PC-9 (cell line): Measurements from ENCODE around the gene SCG5. TPM values are rescaled to one million over a fixed set of nuclear protein-coding genes. Genes with fewer than 3 reads are reported as not detected.

Experiments
- BruUV-seq: library from RNA; stranded (reverse); fragments of 400-500 nt; replicated peaks from 2 replicates; lab custom pipeline; 2021; lab: Mats Ljungman, UMichigan
- CTCF ChIA-PET: fragments of 300-600 bp; sonication (Branson Sonifier 250); formaldehyde crosslinking; loops from one replicate; lab custom pipeline; 2022; ENCODE audit warnings: antibody characterized with exemption; lab: Charles Lee
- POLR2A ChIA-PET: fragments of 300-600 bp; sonication (Branson Sonifier 250); formaldehyde crosslinking; loops from one replicate; lab custom pipeline; 2022; ENCODE audit warnings: antibody characterized with exemption; ENCODE audit not compliant: unreplicated experiment; lab: Charles Lee
- DNase-seq, 2 experiments: peaks; one replicate each; pipeline versions ENCODE4 v3.0.0 to v3.0.0-alpha.2; 2015 to 2022; ENCODE audit warnings: mixed read lengths in 1 of 2
- H2AFZ ChIP-seq: fragments of 200-600 bp; sonication (generic); 2 replicates; pipeline ENCODE4 v1.8.1; 2017; ENCODE audit warnings: antibody characterized with exemption
- H3F3A ChIP-seq: fragments of 200-600 bp; sonication (generic); 2 replicates; pipeline ENCODE4 v1.8.1; 2017; ENCODE audit warnings: antibody characterized with exemption, mild to moderate bottlenecking, low read depth; ENCODE audit not compliant: insufficient read depth
- H3K27ac ChIP-seq: fragments of 200-600 bp; sonication (generic); 2 replicates; pipeline ENCODE4 v1.6.1; 2016; ENCODE audit warnings: mixed run types
- H3K27me3 ChIP-seq: fragments of 200-600 bp; sonication (generic); 2 replicates; pipeline ENCODE4 v1.6.1; 2016; ENCODE audit warnings: low read depth, mixed run types; ENCODE audit not compliant: insufficient read depth
- H3K36me3 ChIP-seq: fragments of 200-600 bp; sonication (generic); 2 replicates; pipeline ENCODE4 v1.6.1; 2016; ENCODE audit warnings: low read depth, mixed run types
- H3K4me1 ChIP-seq: fragments of 200-600 bp; sonication (generic); replicated peaks from 2 replicates; pipeline ENCODE4 v1.6.1; 2016; ENCODE audit warnings: mixed run types; ENCODE audit not compliant: insufficient read depth
- H3K4me2 ChIP-seq: fragments of 200-600 bp; sonication (generic); 2 replicates; pipeline ENCODE4 v1.6.1; 2017; ENCODE audit warnings: mixed run types
- H3K4me3 ChIP-seq: fragments of 200-600 bp; sonication (generic); 2 replicates; pipeline ENCODE4 v1.6.1; 2016; ENCODE audit warnings: mixed run types
- H3K79me2 ChIP-seq: fragments of 200-600 bp; sonication (generic); 2 replicates; pipeline ENCODE4 v1.6.1; 2017; ENCODE audit warnings: low read depth, mixed run types
- H3K9me2 ChIP-seq: fragments of 200-600 bp; sonication (generic); 2 replicates; pipeline ENCODE4 v1.8.1; 2017; ENCODE audit warnings: mild to moderate bottlenecking; ENCODE audit not compliant: insufficient read depth
- H3K9me3 ChIP-seq: fragments of 200-600 bp; sonication (generic); 2 replicates; pipeline ENCODE4 v1.8.1; 2016; ENCODE audit warnings: low read depth; ENCODE audit not compliant: insufficient read depth
- H4K20me1 ChIP-seq: fragments of 200-600 bp; sonication (generic); 2 replicates; pipeline ENCODE4 v1.8.1; 2017; ENCODE audit not compliant: insufficient read depth
- EZH2 ChIP-seq: fragments of 200-600 bp; sonication (generic); IDR thresholded peaks from 2 replicates; pipeline ENCODE4 v1.8.0; 2017; ENCODE audit warnings: antibody characterized with exemption, low read depth
- intact Hi-C: fragments of 100-400 bp; cut with micrococcal nuclease; formaldehyde crosslinking; loops from one replicate; pipeline ENCODE4 v1.10.0; 2022; ENCODE audit not compliant: unreplicated experiment
- total RNA-seq: library from RNA; stranded (reverse); gene quantifications from 2 replicates; pipeline ENCODE4 v1.2.3, GENCODE V29; 2021
- TF ChIP-seq, protein P1 (sequence below): fragments of 200-600 bp; sonication (generic); conservative IDR thresholded peaks from 2 replicates; pipeline ENCODE4 v1.6.1; 2017; ENCODE audit warnings: mixed run types, antibody characterized with exemption, mild to moderate bottlenecking, moderate library complexity

Gene SCG5
- total RNA-seq, 1 experiment from 2014 or later = 0.39 TPM

DNA sequence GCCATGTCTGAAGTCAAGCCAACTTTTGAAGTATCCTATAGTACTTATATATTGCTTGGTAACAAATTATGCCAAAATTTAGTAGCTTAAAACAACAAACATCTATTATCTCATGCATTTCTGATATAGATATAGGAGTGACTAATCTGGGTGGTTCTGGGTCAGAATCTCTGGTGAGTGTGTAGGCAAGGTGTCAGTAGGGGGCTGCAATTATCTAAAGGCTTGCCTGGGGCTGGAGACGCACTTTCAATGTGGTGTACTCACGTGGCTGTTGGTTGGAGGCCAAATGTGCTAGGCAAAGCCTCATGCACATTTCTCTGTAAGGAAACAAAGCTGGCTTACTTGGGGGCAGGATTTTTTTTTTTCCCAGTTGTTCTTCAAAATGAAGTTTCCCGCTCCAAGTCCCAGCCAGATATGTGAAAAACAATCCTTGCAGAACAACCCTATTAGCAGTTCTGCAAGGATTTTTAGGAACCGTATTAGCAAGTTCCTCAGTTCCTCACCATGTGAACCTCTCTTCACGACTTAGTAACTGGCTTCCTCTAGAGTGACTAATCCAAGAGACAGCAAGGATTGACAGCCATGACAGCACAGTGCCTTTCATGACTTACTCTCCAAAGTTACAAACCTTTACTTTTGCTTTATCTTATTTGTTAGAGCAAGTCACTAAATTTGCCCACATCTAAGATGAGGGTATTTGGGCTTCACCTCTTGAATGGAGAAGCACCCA, 102.1 kb downstream of the SCG5 start:
- H3K4me2 ChIP-seq = no peak overlapping the region
- no peaks in the 10 kb centered on the region for H3K9me3 ChIP-seq
- POLR2A ChIA-PET = no interaction called here
- no peaks in the 10 kb centered on the region for H3K27me3 ChIP-seq
- no peak overlapping the region for H2AFZ ChIP-seq
- H3F3A ChIP-seq = no peaks in the 10 kb centered on the region
- no peaks in the 10 kb centered on the region for H3K79me2 ChIP-seq
- CTCF ChIA-PET = no interaction called here
- H3K4me1 ChIP-seq = no peaks in the 10 kb centered on the region; the same call in 1 of the 2 replicates
- no peak for DNase-seq
- no peak overlapping the region for H3K27ac ChIP-seq
- H3K36me3 ChIP-seq = no peaks in the 10 kb centered on the region
- H3K9me2 ChIP-seq = no peaks in the 10 kb centered on the region
- H3K4me3 ChIP-seq = no peak overlapping the region
- intact Hi-C loops = no loop called here
- no peak for TF ChIP-seq EZH2
- TF ChIP-seq, protein P1, sequence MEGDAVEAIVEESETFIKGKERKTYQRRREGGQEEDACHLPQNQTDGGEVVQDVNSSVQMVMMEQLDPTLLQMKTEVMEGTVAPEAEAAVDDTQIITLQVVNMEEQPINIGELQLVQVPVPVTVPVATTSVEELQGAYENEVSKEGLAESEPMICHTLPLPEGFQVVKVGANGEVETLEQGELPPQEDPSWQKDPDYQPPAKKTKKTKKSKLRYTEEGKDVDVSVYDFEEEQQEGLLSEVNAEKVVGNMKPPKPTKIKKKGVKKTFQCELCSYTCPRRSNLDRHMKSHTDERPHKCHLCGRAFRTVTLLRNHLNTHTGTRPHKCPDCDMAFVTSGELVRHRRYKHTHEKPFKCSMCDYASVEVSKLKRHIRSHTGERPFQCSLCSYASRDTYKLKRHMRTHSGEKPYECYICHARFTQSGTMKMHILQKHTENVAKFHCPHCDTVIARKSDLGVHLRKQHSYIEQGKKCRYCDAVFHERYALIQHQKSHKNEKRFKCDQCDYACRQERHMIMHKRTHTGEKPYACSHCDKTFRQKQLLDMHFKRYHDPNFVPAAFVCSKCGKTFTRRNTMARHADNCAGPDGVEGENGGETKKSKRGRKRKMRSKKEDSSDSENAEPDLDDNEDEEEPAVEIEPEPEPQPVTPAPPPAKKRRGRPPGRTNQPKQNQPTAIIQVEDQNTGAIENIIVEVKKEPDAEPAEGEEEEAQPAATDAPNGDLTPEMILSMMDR = no peak
- no peaks in the 10 kb centered on the region for H4K20me1 ChIP-seq
- BruUV-seq = no TSS peak

DNA sequence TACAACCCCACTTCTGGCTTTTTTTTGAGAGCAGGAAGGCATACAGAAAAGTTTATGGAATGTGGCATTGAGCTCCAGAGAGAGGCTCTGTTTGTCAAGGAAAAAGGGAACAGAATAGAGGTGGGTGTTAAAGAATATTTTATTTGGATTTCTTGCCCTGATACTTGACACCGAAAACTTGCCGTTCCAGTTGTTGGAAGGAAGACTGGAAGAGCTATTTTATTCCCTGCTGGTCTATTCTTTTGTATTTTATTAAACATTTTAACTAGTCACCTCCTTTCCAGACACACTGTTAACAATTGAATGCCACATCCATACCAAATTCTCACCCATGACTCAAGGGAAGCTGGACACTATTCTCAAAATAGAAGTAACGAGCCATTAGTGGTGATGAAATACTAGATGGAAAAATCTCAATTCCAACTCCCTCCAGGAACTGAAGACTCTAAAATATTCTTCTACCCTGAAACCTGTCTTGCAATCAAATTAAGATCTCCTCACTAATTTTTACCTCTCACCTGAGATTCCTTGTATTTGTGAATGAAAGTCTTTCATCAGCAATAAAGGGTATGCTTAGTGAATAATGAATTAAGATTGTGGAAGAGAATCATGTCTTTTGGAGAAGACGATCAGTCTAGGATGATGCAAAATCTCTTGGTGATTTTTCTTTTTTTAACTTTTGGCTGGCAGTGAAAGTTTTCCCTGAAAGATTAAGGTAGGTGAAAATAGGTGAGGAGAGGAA, 104.8 kb downstream of the SCG5 start:
- Histone ChIP-seq H3K79me2 (no peaks in the 10 kb centered on the region), H4K20me1 (no peaks in the 10 kb centered on the region), H3K36me3 (no peaks in the 10 kb centered on the region), H3F3A (no peaks in the 10 kb centered on the region), H3K9me3 (no peaks in the 10 kb centered on the region), H2AFZ (no peak overlapping the region), H3K9me2 (no peaks in the 10 kb centered on the region), H3K4me3 (no peak overlapping the region), H3K27me3 (no peaks in the 10 kb centered on the region), H3K4me1 (no peaks in the 10 kb centered on the region; the same call in 1 of the 2 replicates), H3K27ac (no peak overlapping the region), H3K4me2 (no peak overlapping the region)
- intact Hi-C loops = no loop called here
- BruUV-seq = no TSS peak
- POLR2A ChIA-PET = no interaction called here
- DNase-seq = no peak
- TF ChIP-seq, protein P1 = no peak
- no peak for TF ChIP-seq EZH2
- CTCF ChIA-PET = no interaction called here

Other genes starting within 250 kb of the SCG5 start
- 0.35 TPM in 1 of 2 replicates, not detected in the other for gene GOLGA8K, start 238.4 kb upstream of the SCG5 start, total RNA-seq
- 0.28 and 0.59 TPM in 2 replicates for gene GOLGA8O, start 186.1 kb upstream of the SCG5 start, total RNA-seq
- 1.6 and 2.4 TPM in 2 replicates for gene GOLGA8N, start 48.3 kb upstream of the SCG5 start, total RNA-seq
- gene ARHGAP11A, start 26.2 kb upstream of the SCG5 start, total RNA-seq = 81.5 and 91.6 TPM in 2 replicates
- 0.39 and 0.48 TPM in 2 replicates for gene GREM1, start 76.3 kb downstream of the SCG5 start, total RNA-seq